HG03175 (cell line): ENCODE data around the gene GALNT16.

Experiments used
- ATAC-seq: cut with Tn5 transposase; IDR thresholded peaks from one replicate; pipeline ENCODE4 v1.9.1; 2021; ENCODE audit warnings: mild to moderate bottlenecking, moderate library complexity; ENCODE audit not compliant: unreplicated experiment

Gene GALNT16

DNA sequence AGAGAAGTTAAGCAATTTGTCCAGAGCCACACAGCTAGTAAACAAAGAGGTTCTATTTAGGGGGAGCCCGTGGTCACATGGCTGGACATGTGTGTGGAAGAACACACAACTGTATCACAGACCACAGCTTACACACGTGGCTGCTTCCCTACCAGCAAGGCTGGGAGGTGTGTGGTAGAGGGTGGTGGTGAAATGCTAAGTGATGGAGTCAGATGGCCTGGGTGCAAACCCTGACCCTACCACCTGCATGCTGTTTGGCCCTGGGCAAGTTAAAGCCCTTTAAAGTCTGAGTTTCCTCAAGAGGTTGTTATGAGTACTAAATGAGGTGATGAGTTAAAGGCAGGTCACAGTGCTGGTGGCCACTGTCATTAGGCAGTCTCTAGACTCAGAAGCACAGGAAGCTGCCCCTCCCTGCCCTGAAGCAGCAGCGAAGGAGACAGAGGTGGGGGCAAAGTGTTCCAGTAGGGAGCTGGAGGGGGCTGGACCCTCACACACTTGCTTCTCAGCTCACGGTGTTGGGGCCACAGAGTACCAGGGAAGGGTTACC, 73.9 kb downstream of the GALNT16 start:
- no peak for ATAC-seq

- no peak for ATAC-seq
Measured at GRCh38 chr14:69334576-69334975, 74.6 kb downstream of the GALNT16 start.

GRCh38 chr14:69335371-69335771, 75.4 kb downstream of the GALNT16 start:
- no peak for ATAC-seq

DNA sequence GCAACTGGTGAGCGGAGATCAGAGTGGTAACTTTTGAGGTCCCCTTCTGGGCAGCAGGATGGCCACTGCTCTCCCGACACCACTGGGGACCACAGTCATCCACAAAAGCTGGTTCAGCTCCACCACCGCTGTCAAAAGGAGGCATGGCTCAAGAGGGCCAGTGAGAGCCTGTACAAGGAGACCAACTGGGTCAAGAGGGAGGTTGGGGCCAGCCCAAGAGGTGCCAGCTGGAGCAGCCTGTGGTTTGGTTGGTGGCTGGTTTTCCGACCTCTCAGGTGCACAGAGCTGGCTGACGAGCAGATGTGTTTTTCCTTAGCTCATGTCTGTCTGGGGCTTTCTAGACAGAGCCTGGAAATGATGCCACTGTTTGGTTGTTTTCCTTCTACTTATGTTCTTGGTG, 78.0 kb downstream of the GALNT16 start:
- no peak for ATAC-seq

DNA sequence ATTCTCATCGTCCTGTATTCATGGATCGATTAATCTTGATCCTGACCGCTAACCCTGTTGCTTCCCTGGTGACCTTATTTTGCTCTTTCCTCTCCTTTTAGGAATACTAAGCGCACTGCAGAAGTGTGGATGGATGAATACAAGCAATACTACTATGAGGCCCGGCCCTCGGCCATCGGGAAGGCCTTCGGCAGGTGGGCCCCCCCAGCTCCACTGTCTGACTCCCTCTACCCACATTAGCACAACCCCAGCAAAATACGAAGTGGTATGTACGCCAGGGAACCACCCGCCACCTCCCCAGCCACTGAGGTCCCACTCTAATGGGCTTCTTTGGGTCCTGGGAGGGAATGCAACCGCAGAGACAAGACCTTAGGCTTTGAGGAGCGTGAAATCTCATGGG, 79.5 kb downstream of the GALNT16 start:
- ATAC-seq = no peak

DNA sequence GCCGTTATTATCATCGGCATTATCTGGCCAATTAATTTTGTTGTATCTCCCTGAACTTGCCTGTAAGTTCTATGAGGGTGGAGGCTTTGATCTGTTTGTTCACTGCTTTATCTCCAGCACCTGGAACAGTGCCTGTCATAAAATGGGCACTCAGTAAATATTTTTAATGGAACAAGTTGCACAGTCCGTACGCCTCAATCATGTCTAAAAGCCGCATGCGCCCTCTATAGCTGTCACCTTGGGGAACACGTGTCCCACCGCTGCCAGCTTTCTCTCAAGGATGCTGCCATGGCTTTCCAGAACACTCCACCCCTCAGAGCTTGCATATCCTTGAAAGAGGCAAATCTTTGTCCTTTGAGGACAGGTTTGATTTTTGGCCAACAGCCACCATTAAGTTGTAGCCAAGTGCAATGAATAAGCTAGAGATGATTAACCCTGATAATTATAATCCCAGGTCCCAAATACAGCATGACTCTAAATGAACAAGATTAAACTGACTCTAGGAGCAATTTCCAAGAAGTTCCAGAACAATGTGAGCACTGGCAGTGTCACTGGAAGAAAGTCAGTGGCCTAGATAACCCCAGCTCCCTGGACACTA, 83.1 kb downstream of the GALNT16 start:
- no peak for ATAC-seq

GRCh38 chr14:69344171-69344570, 84.2 kb downstream of the GALNT16 start:
- no peak for ATAC-seq

GRCh38 chr14:69345402-69345801, 85.4 kb downstream of the GALNT16 start:
- ATAC-seq = no peak

DNA sequence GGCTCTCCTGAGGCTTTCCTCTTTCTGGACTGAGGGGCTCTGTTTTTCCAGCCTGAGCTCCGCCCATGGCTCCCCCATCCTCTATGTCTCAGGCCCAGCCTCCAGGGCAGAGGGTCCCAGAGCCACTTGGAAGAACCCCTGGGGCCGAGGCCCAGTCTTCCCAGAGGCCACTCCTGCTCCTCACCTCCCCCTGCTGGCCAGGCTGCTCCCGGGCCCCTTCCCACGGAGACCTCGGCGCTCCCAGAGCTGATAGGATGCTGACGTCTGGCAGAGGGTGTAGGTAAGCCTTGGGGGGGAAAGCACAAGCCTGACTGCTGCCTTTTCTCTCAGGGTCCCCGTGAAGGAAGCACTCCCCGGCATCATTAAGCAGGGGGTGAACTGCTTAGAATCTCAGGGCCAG, 86.8 kb downstream of the GALNT16 start:
- ATAC-seq = no peak

DNA sequence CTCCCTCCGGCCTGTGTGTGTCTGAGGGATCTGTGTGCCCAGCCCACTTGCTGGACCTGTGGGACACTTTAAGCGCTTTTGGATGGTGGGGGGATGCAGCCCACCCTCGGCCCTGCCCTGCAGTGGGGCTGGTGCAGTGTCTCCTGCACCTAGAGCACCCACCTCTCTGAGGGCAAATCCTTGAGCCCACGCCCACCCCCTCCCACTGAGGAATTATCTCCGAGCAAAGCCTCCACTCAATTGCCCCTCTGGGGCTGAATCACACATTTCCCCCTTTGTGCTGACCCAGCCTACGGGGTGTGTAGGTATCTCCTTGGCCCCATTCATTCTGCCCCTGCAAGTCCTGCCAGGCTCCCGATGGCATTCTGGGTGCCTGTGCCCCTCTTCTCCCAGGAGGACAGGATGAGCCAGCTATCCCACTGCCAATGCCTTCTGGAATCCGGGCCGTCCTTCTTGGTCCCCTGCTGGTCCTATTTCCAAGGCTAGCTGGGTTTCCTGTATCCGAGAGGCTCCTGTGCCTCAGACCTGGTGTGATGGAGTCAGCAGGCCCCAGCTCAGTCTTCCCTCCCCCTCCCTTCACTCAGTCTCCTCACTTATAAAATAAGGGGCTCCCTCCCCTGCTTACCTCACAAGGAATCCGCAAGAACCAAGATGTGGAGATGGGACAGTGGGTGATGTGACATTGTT, 89.3 kb downstream of the GALNT16 start:
- ATAC-seq = no peak

DNA sequence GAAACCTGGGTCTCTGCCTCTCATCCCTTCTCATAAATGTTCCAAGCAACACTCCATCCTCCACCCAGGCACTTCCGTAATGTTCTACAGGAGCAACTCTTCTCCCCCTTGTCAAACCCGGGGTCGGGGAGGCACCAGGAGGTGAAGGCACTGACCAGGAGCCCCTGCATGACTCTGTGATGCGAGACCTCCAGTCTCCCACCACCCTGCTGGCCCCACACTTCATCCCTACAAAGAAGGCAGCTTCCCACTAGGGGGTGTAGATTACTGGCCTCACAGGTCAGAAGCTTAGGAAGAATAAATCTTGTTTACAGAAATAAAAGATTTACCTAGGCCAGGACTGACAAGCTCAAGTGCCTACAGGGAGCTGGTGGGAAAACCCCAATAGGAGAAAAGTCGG, 90.9 kb downstream of the GALNT16 start:
- ATAC-seq = no peak

DNA sequence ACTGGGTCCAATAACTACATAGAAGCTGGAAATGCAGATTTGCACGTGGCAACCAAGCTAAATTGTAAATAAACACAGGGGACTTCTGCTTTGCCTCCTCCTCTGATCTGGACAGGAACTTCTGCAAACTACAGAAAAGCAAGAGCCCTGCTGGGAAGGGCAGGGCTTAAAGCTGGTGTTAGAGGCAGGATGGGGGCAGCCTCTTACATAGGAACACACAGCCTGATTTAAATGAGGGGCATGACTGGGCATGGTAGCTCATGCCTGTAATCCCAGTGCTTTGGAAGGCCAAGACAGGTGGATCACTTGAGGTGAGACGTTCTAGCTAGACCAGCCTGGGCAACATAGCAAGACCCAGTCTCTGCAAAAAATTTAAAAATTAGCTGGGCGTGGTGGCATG, 91.4 kb downstream of the GALNT16 start:
- ATAC-seq = no peak

DNA sequence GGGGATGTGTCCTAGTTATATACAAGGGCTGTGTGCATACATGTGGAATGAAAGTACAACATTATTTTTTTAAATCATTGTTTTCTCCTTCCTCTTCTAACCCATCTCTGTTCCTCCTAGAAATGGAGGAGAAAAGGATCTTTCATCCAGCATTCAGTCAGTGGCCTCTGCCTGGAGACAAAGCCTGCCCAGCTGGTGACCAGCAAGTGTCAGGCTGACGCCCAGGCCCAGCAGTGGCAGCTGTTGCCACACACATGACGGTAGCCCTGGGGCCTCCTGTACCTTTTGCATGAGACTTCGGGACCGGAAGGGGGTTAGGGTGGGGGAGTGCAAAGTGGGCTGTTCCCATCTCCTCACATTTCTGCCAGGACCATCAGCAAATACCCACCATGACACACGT, 92.0 kb downstream of the GALNT16 start:
- no peak for ATAC-seq

- ATAC-seq = no peak
Measured at GRCh38 chr14:69353168-69353567, 93.2 kb downstream of the GALNT16 start.

GRCh38 chr14:69354383-69355153, 94.6 kb downstream of the GALNT16 start:
- peak; percentile 91 for ATAC-seq

GRCh38 chr14:69355154-69355597, 95.2 kb downstream of the GALNT16 start:
- peak; percentile 2 for ATAC-seq

- ATAC-seq = no peak
Measured at GRCh38 chr14:69355607-69356281, 95.8 kb downstream of the GALNT16 start.

- no peak for ATAC-seq
Measured at GRCh38 chr14:69356903-69357543, 97.1 kb downstream of the GALNT16 start.

DNA sequence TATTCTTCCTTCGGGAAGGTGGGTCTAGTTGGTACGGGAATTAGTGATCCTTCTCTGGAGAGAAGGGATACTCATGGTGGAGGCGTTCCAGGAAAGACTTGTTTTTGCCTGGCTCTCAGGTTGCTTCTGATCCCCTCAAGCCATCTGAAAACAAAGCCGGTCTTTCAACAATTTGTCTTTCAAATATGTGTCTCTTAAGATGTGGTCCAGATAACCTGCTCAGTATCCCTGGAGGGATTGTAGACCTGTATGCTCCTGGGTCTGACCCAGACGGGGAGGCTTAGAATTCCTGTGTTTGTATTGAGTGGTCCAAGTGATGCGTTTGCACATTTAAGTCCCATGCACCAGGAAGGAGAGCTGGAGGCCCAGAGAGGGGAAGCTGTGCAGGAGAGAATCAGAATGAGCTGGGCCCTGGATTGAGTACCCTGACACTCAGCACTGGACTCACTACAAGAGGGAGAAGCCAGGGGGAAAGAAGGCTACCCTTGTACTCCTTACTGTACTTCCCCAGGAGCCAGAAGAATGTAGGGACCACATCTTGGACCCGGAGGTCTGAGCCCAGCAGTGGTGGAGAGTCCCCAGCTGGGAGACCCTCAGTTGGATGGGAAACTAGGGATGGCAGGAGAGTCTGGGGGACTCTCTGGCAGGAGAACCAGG, 97.7 kb downstream of the GALNT16 start:
- no peak for ATAC-seq
